Smooth muscle cell (in vitro differentiated cells): ENCODE data around the gene FRK. TPM values are rescaled to one million over a fixed set of nuclear protein-coding genes. Genes with fewer than 3 reads are reported as not detected.

Experiments
- DNase-seq: peaks from one replicate; lab custom pipeline; 2025; ENCODE audit not compliant: unreplicated experiment; lab: John Stamatoyannopoulos, UW
- H2AFZ ChIP-seq: fragments of 200-600 bp; sonication (generic); 2 replicates; pipeline ENCODE4 v1.6.0; 2016; ENCODE audit warnings: antibody characterized with exemption, low read depth, mild to moderate bottlenecking
- H3F3A ChIP-seq: fragments of 200-600 bp; sonication (generic); 2 replicates; pipeline ENCODE4 v1.6.0; 2017; ENCODE audit warnings: antibody characterized with exemption, low read depth
- H3K27ac ChIP-seq: fragments of 200-600 bp; sonication (generic); 2 replicates; pipeline ENCODE4 v1.5.1; 2016; ENCODE audit warnings: low read depth, mild to moderate bottlenecking
- H3K27me3 ChIP-seq: fragments of 200-600 bp; sonication (generic); 2 replicates; pipeline ENCODE4 v1.6.1; 2016; ENCODE audit warnings: low read depth, mild to moderate bottlenecking
- H3K36me3 ChIP-seq: fragments of 200-600 bp; sonication (generic); 2 replicates; pipeline ENCODE4 v1.5.1; 2016; ENCODE audit warnings: low read depth
- H3K4me1 ChIP-seq: fragments of 200-600 bp; sonication (generic); 2 replicates; pipeline ENCODE4 v1.5.1; 2016; ENCODE audit warnings: low read depth
- H3K4me2 ChIP-seq: fragments of 200-600 bp; sonication (generic); 2 replicates; pipeline ENCODE4 v1.6.0; 2016; ENCODE audit warnings: mild to moderate bottlenecking
- H3K4me3 ChIP-seq: fragments of 200-600 bp; sonication (generic); 2 replicates; pipeline ENCODE4 v1.5.1; 2016; ENCODE audit warnings: mild to moderate bottlenecking
- H3K79me2 ChIP-seq: fragments of 200-600 bp; sonication (generic); 2 replicates; pipeline ENCODE4 v1.6.0; 2016; ENCODE audit warnings: low read depth, mild to moderate bottlenecking
- H3K9ac ChIP-seq: fragments of 200-600 bp; sonication (generic); 2 replicates; pipeline ENCODE4 v1.6.0; 2016; ENCODE audit warnings: low read depth
- H3K9me3 ChIP-seq: fragments of 200-600 bp; sonication (generic); replicated peaks from 2 replicates; pipeline ENCODE4 v1.5.1; 2016; ENCODE audit warnings: low read depth
- H4K20me1 ChIP-seq: fragments of 200-600 bp; sonication (generic); 2 replicates; pipeline ENCODE4 v1.6.0; 2016; ENCODE audit warnings: low read depth
- CTCF ChIP-seq: fragments of 200-600 bp; sonication (generic); IDR thresholded peaks from 2 replicates; pipeline ENCODE4 v1.5.1; 2017; ENCODE audit warnings: borderline replicate concordance, mild to moderate bottlenecking, antibody characterized with exemption; ENCODE audit not compliant: insufficient read depth, poor library complexity, severe bottlenecking
- WGBS: methylation state at CpG from one replicate; pipeline ENCODE4 v1.1.7; 2016; ENCODE audit warnings: low lambda C conversion rate; 5-methylcytosine and 5-hydroxymethylcytosine counted together
- polyA plus RNA-seq: library from polyadenylated mRNA; unstranded; fragments of >200 nt; fragmentation: Nextera tagmentation; extraction: Ambion mirVana; gene quantifications from 2 replicates; pipeline ENCODE4 v1.2.1, GENCODE V29; 2016
- total RNA-seq: library from RNA; depleted of rRNA; stranded (reverse); fragments of >200 nt; gene quantifications from 2 replicates; pipeline ENCODE4 v1.2.3, GENCODE V29; 2014

The FRK gene
- total and polyA plus RNA-seq, 2 experiments from 2014 or later = 0.11 to 1.4 TPM

- no peaks in the 10 kb centered on the region for H3F3A ChIP-seq
- no peaks in the 10 kb centered on the region for H4K20me1 ChIP-seq
- peak overlapping the region; percentile 21 for H3K4me2 ChIP-seq
- DNase-seq = no peak
- H3K4me3 ChIP-seq = no peak overlapping the region
- no peak overlapping the region for H2AFZ ChIP-seq
- WGBS = 50% methylated on average over 5 of the region's 5 CpGs
- H3K27ac ChIP-seq = peak overlapping the region; percentile 22
- no peak for TF ChIP-seq CTCF
- no peaks in the 10 kb centered on the region for H3K79me2 ChIP-seq
- H3K9ac ChIP-seq = no peak overlapping the region
- no peaks in the 10 kb centered on the region for H3K4me1 ChIP-seq
- no peaks in the 10 kb centered on the region for H3K9me3 ChIP-seq
- H3K36me3 ChIP-seq = no peaks in the 10 kb centered on the region
- no peaks in the 10 kb centered on the region for H3K27me3 ChIP-seq
These were observed 151.7 kb downstream of the FRK start for GRCh38 chr6:115908906-115909559.

GRCh38 chr6:115905471-115905870 lies 155.2 kb downstream of the FRK start:
- TF ChIP-seq CTCF = no peak
- no peaks in the 10 kb centered on the region for H3K27me3 ChIP-seq
- H3F3A ChIP-seq = no peaks in the 10 kb centered on the region
- 80% methylated on average over 5 of the region's 5 CpGs for WGBS
- H2AFZ ChIP-seq = no peak overlapping the region
- no peaks in the 10 kb centered on the region for H4K20me1 ChIP-seq
- no peak overlapping the region for H3K4me2 ChIP-seq
- no peak for DNase-seq
- H3K4me3 ChIP-seq = no peak overlapping the region
- no peaks in the 10 kb centered on the region for H3K4me1 ChIP-seq
- H3K27ac ChIP-seq = no peak overlapping the region
- no peaks in the 10 kb centered on the region for H3K79me2 ChIP-seq
- H3K36me3 ChIP-seq = no peaks in the 10 kb centered on the region
- no peaks in the 10 kb centered on the region for H3K9me3 ChIP-seq
- no peak overlapping the region for H3K9ac ChIP-seq

- no peak for DNase-seq
- H3K36me3 ChIP-seq = no peaks in the 10 kb centered on the region
- H3K27ac ChIP-seq = no peak overlapping the region
- H4K20me1 ChIP-seq = no peaks in the 10 kb centered on the region
- no peaks in the 10 kb centered on the region for H3K4me1 ChIP-seq
- TF ChIP-seq CTCF = no peak
- no peaks in the 10 kb centered on the region for H3F3A ChIP-seq
- no peak overlapping the region for H3K4me3 ChIP-seq
- H3K79me2 ChIP-seq = no peaks in the 10 kb centered on the region
- no peak overlapping the region for H3K4me2 ChIP-seq
- no peaks in the 10 kb centered on the region for H3K9me3 ChIP-seq
- H3K27me3 ChIP-seq = no peaks in the 10 kb centered on the region
- H3K9ac ChIP-seq = no peak overlapping the region
- H2AFZ ChIP-seq = no peak overlapping the region
- 74% methylated on average over 2 of the region's 2 CpGs for WGBS
These were observed 158.3 kb downstream of the FRK start for GRCh38 chr6:115902436-115902835.

GRCh38 chr6:115901896-115902295 lies 158.8 kb downstream of the FRK start:
- Histone ChIP-seq H3K4me2 (no peak overlapping the region), H2AFZ (no peak overlapping the region), H3K27ac (no peak overlapping the region)

More at GRCh38 chr6:115901896-115902295, 158.8 kb downstream of the FRK start:
- Histone ChIP-seq H4K20me1 (no peaks in the 10 kb centered on the region), H3K79me2 (no peaks in the 10 kb centered on the region), H3K27me3 (no peaks in the 10 kb centered on the region), H3K9me3 (no peaks in the 10 kb centered on the region), H3K36me3 (no peaks in the 10 kb centered on the region), H3K4me3 (no peak overlapping the region), H3F3A (no peaks in the 10 kb centered on the region), H3K4me1 (no peaks in the 10 kb centered on the region), H3K9ac (no peak overlapping the region)
- WGBS = 87% methylated on average over 3 of the region's 3 CpGs
- no peak for TF ChIP-seq CTCF
- no peak for DNase-seq
